HCT116 (cell line): ENCODE measurements around the gene CAMKK2.

Experiments used
- CTCF ChIP-seq, 3 experiments: fragments of 200-600 bp in 1 of 3; sonication (generic) in 1 of 3; IDR thresholded peaks in 2 of 3; conservative IDR thresholded peaks in 1 of 3; 2 replicates each; pipeline ENCODE4 v1.5.1; 2012 to 2017; ENCODE audit warnings: low read depth in 2 of 3, low read length in 2 of 3, antibody characterized with exemption in 1 of 3, borderline replicate concordance in 1 of 3, control low read depth in 1 of 3, mild to moderate bottlenecking in 1 of 3, mixed read lengths in 1 of 3, mixed run types in 1 of 3, moderate library complexity in 1 of 3; ENCODE audit not compliant: insufficient read depth in 1 of 3
- EZH2 ChIP-seq: fragments of 200-600 bp; sonication (generic); IDR thresholded peaks from 2 replicates; pipeline ENCODE4 v1.6.1; 2017; ENCODE audit warnings: antibody characterized with exemption, mixed run types
- FOSL1 ChIP-seq: IDR thresholded peaks from 2 replicates; pipeline ENCODE4 v1.6.1; 2012; ENCODE audit warnings: low read depth
- RAD21 ChIP-seq: IDR thresholded peaks from 2 replicates; pipeline ENCODE4 v1.6.1; 2012; ENCODE audit warnings: low read depth, mild to moderate bottlenecking
- SRF ChIP-seq: IDR thresholded peaks from 2 replicates; pipeline ENCODE4 v1.6.1; 2012; ENCODE audit warnings: low read depth
- ZBTB33 ChIP-seq: IDR thresholded peaks from 2 replicates; pipeline ENCODE4 v1.6.1; 2011; ENCODE audit warnings: mild to moderate bottlenecking, low read length, moderate library complexity; ENCODE audit not compliant: insufficient replicate concordance; ENCODE audit errors: extremely low read depth
- ZFX ChIP-seq: fragments of 450-650 bp; IDR thresholded peaks from 2 replicates; pipeline ENCODE4 v1.6.1; 2017
- TF ChIP-seq, protein P1 (sequence below): IDR thresholded peaks from 2 replicates; pipeline ENCODE4 v1.6.1; 2012; ENCODE audit warnings: low read depth
- TF ChIP-seq, protein P2 (sequence below): IDR thresholded peaks from 2 replicates; pipeline ENCODE4 v1.6.1; 2012

- TF ChIP-seq CTCF (IDR thresholded peaks at IDR 0.05 in 2 of 3, conservative IDR thresholded peaks at IDR 0.05 in 1 of 3; ENCODE audit: borderline replicate concordance in 1 of 3, insufficient read depth in 1 of 3, low read depth in 2 of 3, low read length in 2 of 3) (no peak), ZBTB33 (no peak), SRF (no peak), FOSL1 (no peak), EZH2 (no peak), ZFX (no peak), RAD21 (no peak)
- TF ChIP-seq, protein P1, sequence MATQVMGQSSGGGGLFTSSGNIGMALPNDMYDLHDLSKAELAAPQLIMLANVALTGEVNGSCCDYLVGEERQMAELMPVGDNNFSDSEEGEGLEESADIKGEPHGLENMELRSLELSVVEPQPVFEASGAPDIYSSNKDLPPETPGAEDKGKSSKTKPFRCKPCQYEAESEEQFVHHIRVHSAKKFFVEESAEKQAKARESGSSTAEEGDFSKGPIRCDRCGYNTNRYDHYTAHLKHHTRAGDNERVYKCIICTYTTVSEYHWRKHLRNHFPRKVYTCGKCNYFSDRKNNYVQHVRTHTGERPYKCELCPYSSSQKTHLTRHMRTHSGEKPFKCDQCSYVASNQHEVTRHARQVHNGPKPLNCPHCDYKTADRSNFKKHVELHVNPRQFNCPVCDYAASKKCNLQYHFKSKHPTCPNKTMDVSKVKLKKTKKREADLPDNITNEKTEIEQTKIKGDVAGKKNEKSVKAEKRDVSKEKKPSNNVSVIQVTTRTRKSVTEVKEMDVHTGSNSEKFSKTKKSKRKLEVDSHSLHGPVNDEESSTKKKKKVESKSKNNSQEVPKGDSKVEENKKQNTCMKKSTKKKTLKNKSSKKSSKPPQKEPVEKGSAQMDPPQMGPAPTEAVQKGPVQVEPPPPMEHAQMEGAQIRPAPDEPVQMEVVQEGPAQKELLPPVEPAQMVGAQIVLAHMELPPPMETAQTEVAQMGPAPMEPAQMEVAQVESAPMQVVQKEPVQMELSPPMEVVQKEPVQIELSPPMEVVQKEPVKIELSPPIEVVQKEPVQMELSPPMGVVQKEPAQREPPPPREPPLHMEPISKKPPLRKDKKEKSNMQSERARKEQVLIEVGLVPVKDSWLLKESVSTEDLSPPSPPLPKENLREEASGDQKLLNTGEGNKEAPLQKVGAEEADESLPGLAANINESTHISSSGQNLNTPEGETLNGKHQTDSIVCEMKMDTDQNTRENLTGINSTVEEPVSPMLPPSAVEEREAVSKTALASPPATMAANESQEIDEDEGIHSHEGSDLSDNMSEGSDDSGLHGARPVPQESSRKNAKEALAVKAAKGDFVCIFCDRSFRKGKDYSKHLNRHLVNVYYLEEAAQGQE: no peak
- TF ChIP-seq, protein P2, sequence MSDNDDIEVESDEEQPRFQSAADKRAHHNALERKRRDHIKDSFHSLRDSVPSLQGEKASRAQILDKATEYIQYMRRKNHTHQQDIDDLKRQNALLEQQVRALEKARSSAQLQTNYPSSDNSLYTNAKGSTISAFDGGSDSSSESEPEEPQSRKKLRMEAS: no peak
Measured at GRCh38 chr12:121284551-121285390, 11.7 kb downstream of the CAMKK2 start.
